HG03575 (cell line): ENCODE measurements around the gene PPP4R3B.

Source experiments
- ATAC-seq: cut with Tn5 transposase; IDR thresholded peaks from one replicate; pipeline ENCODE4 v1.9.1; 2021; ENCODE audit not compliant: unreplicated experiment, insufficient number of reproducible peaks, low FRiP score; ENCODE audit errors: extremely low read depth

The PPP4R3B gene

GRCh38 chr2:55526174-55526573 lies 91.2 kb downstream of the PPP4R3B start:
- no peak for ATAC-seq

- ATAC-seq = no peak
These were observed 92.5 kb downstream of the PPP4R3B start for GRCh38 chr2:55524884-55525437.

GRCh38 chr2:55519938-55520885 lies 97.2 kb downstream of the PPP4R3B start:
- ATAC-seq = peak; percentile 1

GRCh38 chr2:55518841-55519165 lies 98.6 kb downstream of the PPP4R3B start:
- ATAC-seq = no peak

GRCh38 chr2:55511508-55512124 lies 105.8 kb downstream of the PPP4R3B start:
- ATAC-seq = no peak

GRCh38 chr2:55502590-55503141 lies 114.8 kb downstream of the PPP4R3B start:
- ATAC-seq = no peak

GRCh38 chr2:55500025-55500424 lies 117.4 kb downstream of the PPP4R3B start:
- no peak for ATAC-seq

- no peak for ATAC-seq
These were observed 118.8 kb downstream of the PPP4R3B start for GRCh38 chr2:55498582-55498981.
